Left lung (tissue), 10 donors: ENCODE results near the gene C1QTNF2. TPM values are rescaled to one million over a fixed set of nuclear protein-coding genes. Genes with fewer than 3 reads are reported as not detected.
A peak's percentile ranks its signal among the peaks of the same experiment; 100 is the strongest.

Experiments
- ATAC-seq: fragments of 200-7000 bp; cut with Tn5 transposase; one replicate; pipeline ENCODE4 v1.9.1; 2020; ENCODE audit warnings: moderate library complexity
- DNase-seq, 4 donors: peaks; one replicate each; pipeline ENCODE4 v3.0.0-alpha.2; 2013 to 2020
- H3K27ac ChIP-seq, 2 donors: fragments of 200-600 bp; sonication (generic) in 1 of 2; one replicate each; pipeline versions ENCODE4 v1.5.0 to v1.8.0; 2020 to 2021
- H3K27me3 ChIP-seq, 2 donors: fragments of 200-600 bp; sonication (generic) in 1 of 2; one replicate each; pipeline versions ENCODE4 v1.5.0 to v1.8.0; 2020 to 2021
- H3K36me3 ChIP-seq, 2 donors: fragments of 200-600 bp; sonication (generic) in 1 of 2; one replicate each; pipeline versions ENCODE4 v1.5.0 to v1.8.0; 2020 to 2021
- H3K4me1 ChIP-seq, 2 donors: fragments of 200-600 bp; one replicate each; pipeline ENCODE4 v1.8.0; 2021
- H3K4me3 ChIP-seq, 2 donors: fragments of 200-600 bp; sonication (generic) in 1 of 2; one replicate each; pipeline versions ENCODE4 v1.5.0 to v1.8.0; 2020 to 2021; ENCODE audit warnings: mild to moderate bottlenecking in 1 of 2
- H3K9me3 ChIP-seq, 2 donors: fragments of 200-600 bp; sonication (generic) in 1 of 2; one replicate each; pipeline versions ENCODE4 v1.5.0 to v1.8.0; 2020 to 2021
- CTCF ChIP-seq, 2 donors: fragments of 200-600 bp; sonication (generic) in 1 of 2; IDR thresholded peaks; one replicate each; pipeline versions ENCODE4 v1.5.0 to v1.8.0; 2021; ENCODE audit warnings: antibody characterized with exemption in 2 of 2
- intact Hi-C, 2 donors: fragments of 100-400 bp; cut with DNase I; formaldehyde crosslinking; loops; one replicate each; pipeline versions ENCODE4 v1.11.2 to v1.14.2; 2022
- polyA plus RNA-seq, 6 donors: library from polyadenylated mRNA; unstranded; fragments of 120-200 nt; gene quantifications; one replicate each; pipeline ENCODE4 v1.2.1, GENCODE V29; 2013; ENCODE audit not compliant: insufficient read length in 6 of 6
- total RNA-seq, 2 donors: library from RNA; stranded (reverse); fragmentation: NEBNext Ultra II Directional; extraction: Animal tissue kit (Norgen Biotek cat#: 25700); gene quantifications; one replicate each; pipeline ENCODE4 v1.2.1, GENCODE V29; 2021
- donor health status: DM: no; HTN: yes; CAD: no.
- donor health status: DM: no; HTN: no; CAD: no.

Gene C1QTNF2
- total and polyA plus RNA-seq, 8 donors: 2.3 to 5.3 (median 3.1) TPM

- DNase-seq: no peak
- no peak for ATAC-seq
- intact Hi-C loops: no loop called here
- peaks cover 0 to 4% of the 10 kb centered on the region in 2 donors for H3K4me1 ChIP-seq
- H3K9me3 ChIP-seq: no peaks in the 10 kb centered on the region
- H3K27me3 ChIP-seq: no peaks in the 10 kb centered on the region
- TF ChIP-seq CTCF (IDR thresholded peaks at IDR 0.05): no peak
- H3K4me3 ChIP-seq: no peak overlapping the region
- no peaks in the 10 kb centered on the region for H3K36me3 ChIP-seq
- H3K27ac ChIP-seq: no peak overlapping the region
Measured at GRCh38 chr5:160352308-160352707, 18.1 kb downstream of the C1QTNF2 start.

GRCh38 chr5:160349935-160350303 lies 20.5 kb downstream of the C1QTNF2 start:
- Histone ChIP-seq H3K36me3 (no peaks in the 10 kb centered on the region), H3K9me3 (no peaks in the 10 kb centered on the region), H3K4me3 (no peak overlapping the region), H3K27ac (no peak overlapping the region), H3K4me1 (peaks cover 0 to 6% of the 10 kb centered on the region in 2 donors), H3K27me3 (no peaks in the 10 kb centered on the region)
- ATAC-seq: no peak
- TF ChIP-seq CTCF (IDR thresholded peaks at IDR 0.05): no peak
- no peak for DNase-seq
- intact Hi-C loops: loop anchor here in 1 of 2 donors (5.0 kb wide), 1 partner anchor 153 kb away; no protein-coding TSS in a partner anchor

- Histone ChIP-seq H3K27me3 (no peaks in the 10 kb centered on the region), H3K36me3 (no peaks in the 10 kb centered on the region), H3K4me1 (peaks cover 0 to 7% of the 10 kb centered on the region in 2 donors), H3K27ac (no peak overlapping the region), H3K4me3 (no peak overlapping the region), H3K9me3 (no peaks in the 10 kb centered on the region)
- DNase-seq (peak in 1 of 4 donors; percentile 69), ATAC-seq (no peak)
- no peak for TF ChIP-seq CTCF (IDR thresholded peaks at IDR 0.05)
- intact Hi-C loops: loop anchor here in 1 of 2 donors (5.0 kb wide), 1 partner anchor 152 kb away; no protein-coding TSS in a partner anchor
Measured at GRCh38 chr5:160349249-160349934, 21.0 kb downstream of the C1QTNF2 start.

GRCh38 chr5:160348080-160348479 lies 22.3 kb downstream of the C1QTNF2 start:
- no peaks in the 10 kb centered on the region for H3K27me3 ChIP-seq
- TF ChIP-seq CTCF (IDR thresholded peaks at IDR 0.05): no peak
- no peaks in the 10 kb centered on the region for H3K9me3 ChIP-seq

GRCh38 chr5:160347448-160347847 lies 23.0 kb downstream of the C1QTNF2 start:
- Histone ChIP-seq H3K27me3 (no peaks in the 10 kb centered on the region), H3K9me3 (no peaks in the 10 kb centered on the region), H3K36me3 (no peaks in the 10 kb centered on the region), H3K4me1 (peaks cover 0 to 7% of the 10 kb centered on the region in 2 donors), H3K4me3 (no peak overlapping the region), H3K27ac (no peak overlapping the region)
- no peak for ATAC-seq
- DNase-seq: no peak
- no peak for TF ChIP-seq CTCF (IDR thresholded peaks at IDR 0.05)
- intact Hi-C loops: loop anchor here in 1 of 2 donors (5.0 kb wide), 1 partner anchor 150 kb away; no protein-coding TSS in a partner anchor

More at GRCh38 chr5:160348080-160348479, 22.3 kb downstream of the C1QTNF2 start:
- H3K4me1 ChIP-seq: peaks cover 0 to 7% of the 10 kb centered on the region in 2 donors
- intact Hi-C loops: loop anchor here in 1 of 2 donors (5.0 kb wide), 1 partner anchor 151 kb away; no protein-coding TSS in a partner anchor
- H3K27ac ChIP-seq: no peak overlapping the region
- no peak for ATAC-seq
- H3K36me3 ChIP-seq: no peaks in the 10 kb centered on the region
- DNase-seq: no peak
- H3K4me3 ChIP-seq: no peak overlapping the region
